NT2/D1 (cell line): ENCODE data around the gene DIAPH2.

Experiments
- SUZ12 ChIP-seq: IDR thresholded peaks from 2 replicates; pipeline ENCODE4 v1.6.1; 2011; ENCODE audit not compliant: insufficient read length, insufficient read depth; ENCODE audit errors: extremely low read depth
- YY1 ChIP-seq: IDR thresholded peaks from 2 replicates; pipeline ENCODE4 v1.6.1; 2011; ENCODE audit not compliant: insufficient read length, insufficient read depth
- ZNF274 ChIP-seq: IDR thresholded peaks from 2 replicates; pipeline ENCODE4 v1.6.1; 2011; ENCODE audit warnings: mild to moderate bottlenecking, low read depth, low read length

- TF ChIP-seq YY1 (no peak), SUZ12 (no peak), ZNF274 (no peak)
Measured at GRCh38 chrX:97609938-97610337, 925.3 kb downstream of the DIAPH2 start.
